Kasumi-1 (cell line): ENCODE data around the gene KDM8.

Source experiments
- DNase-seq, 2 experiments: peaks; one replicate each; lab custom pipeline; 2025; lab: John Stamatoyannopoulos, UW

Gene KDM8

GRCh38 chr16:27268376-27269299 lies 65.3 kb downstream of the KDM8 start, which contains the start of gene NSMCE1:
Gene NSMCE1 (minus strand): TSS chr16:27268772. CDS start chr16:27257570, 11,202 bp downstream.
- peak; percentile 63 to 79 for DNase-seq

GRCh38 chr16:27269300-27270150 lies 66.2 kb downstream of the KDM8 start:
- DNase-seq = no peak

GRCh38 chr16:27270349-27270748 lies 67.0 kb downstream of the KDM8 start:
- no peak for DNase-seq
